Measurements from ENCODE around the gene TRAF7. TPM values are rescaled to one million over a fixed set of nuclear protein-coding genes. Genes with fewer than 3 reads are reported as not detected.

TRAF7 gene
- polyA plus RNA-seq, 3 donors from 2014 or later, result 5.2 to 6.9 (median 5.6) TPM

DNA sequence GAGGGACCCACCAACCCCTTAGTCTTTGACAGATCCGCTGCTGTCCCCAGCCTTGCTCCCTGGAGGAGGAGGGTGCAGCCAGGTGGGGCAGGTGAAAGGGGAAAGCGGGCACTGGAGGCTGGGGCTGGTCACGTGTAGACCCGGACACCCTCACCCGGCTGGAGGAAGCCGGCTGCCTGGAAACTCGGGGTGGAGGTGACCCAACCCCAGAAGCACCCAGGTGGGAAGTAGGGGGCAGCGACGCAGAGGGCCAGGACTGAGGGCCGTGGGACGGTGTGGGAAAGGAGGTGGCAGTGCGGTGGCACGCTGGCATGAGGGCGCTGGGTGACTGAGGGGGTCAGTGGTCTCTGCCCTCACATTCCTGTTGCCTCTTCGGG, 2.7 kb downstream of the TRAF7 start:
- no peaks in the 10 kb centered on the region for H3K36me3 Mint-ChIP-seq
- H3K27me3 Mint-ChIP-seq (ENCODE audit: low read depth in 3 of 3), result peaks cover 7 to 12% (median 9%) of the 10 kb centered on the region in 3 donors
- H3K9me3 Mint-ChIP-seq, result no peaks in the 10 kb centered on the region
- DNase-seq, result no peak
- H3K4me1 Mint-ChIP-seq, result peaks cover 43 to 46% of the 10 kb centered on the region in 2 donors
- H3K27ac Mint-ChIP-seq, result no peak overlapping the region
- H3K4me3 Mint-ChIP-seq, result peak overlapping the region in 1 of 5 donors; percentile 95

DNA sequence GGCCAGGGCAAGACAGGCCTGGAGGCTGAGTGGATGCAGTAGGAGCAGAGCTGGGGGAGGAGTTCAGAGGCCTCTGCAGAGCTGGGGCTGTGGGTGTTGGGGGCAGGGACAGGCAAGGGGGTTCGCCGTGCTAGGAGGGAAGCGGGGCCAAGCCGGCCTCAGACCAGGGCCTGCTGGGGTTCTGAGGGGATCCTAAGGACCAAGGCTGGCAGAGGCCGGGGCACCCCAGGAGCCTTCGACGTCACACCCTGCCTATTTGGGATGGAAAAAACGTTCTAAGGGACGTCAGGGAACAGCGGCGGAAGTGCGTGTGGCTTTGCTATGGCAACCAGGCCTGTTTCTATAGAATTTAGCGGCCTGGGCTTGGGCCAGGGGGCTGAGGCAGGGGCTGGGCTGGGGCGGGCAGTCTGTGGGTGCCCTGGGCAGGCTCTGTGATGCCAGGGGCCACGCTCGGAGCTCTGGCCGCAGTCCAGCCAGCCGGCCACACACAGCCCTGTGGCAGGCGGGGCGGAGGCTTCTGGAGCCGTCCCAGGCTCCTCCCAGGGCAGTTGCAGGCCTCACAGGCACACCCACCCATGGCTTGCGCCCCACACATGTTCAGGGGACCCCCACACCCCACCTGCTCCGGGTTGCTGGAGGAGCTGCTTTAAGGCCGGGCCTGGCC, 3.7 kb downstream of the TRAF7 start:
- DNase-seq, result no peak
- Mint-ChIP-seq H3K27me3 (ENCODE audit: low read depth in 3 of 3) (peaks cover 7 to 12% (median 9%) of the 10 kb centered on the region in 3 donors), H3K27ac (no peak overlapping the region), H3K4me3 (no peak overlapping the region), H3K36me3 (no peaks in the 10 kb centered on the region), H3K9me3 (no peaks in the 10 kb centered on the region), H3K4me1 (peaks cover 32 to 36% of the 10 kb centered on the region in 2 donors)

DNA sequence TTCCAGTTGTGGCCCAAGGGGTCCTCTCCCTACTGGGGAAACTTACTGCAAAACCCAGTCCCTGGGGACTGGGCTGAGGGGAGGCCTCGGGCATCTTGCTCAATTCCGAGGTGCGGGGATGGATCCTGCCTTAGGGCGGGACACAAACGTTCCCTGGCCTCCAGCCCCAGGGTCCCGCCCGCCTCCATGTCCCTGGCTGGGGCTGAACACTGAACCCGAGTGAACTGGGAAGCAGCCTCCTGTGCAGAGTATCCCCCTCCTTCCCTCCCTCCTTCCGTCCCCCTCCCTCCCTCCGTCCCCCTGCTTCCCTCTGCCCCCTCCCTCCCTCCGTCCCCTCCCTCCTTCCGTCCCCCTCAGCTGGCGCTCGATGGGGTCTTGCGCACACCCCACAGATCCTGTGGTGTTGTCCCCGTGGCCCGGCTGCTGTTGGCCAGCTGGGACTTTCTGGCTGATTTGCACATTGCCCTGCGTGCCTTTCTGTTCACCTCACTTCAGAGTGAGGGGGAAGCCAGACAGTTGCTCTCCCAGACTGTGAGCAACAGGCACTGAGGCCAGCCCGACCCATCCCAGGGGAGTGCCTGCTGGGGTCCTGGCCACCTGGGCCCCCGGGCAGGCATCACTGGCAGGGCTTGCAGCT, 5.5 kb downstream of the TRAF7 start:
- no peak for DNase-seq
- H3K27me3 Mint-ChIP-seq (ENCODE audit: low read depth in 3 of 3), result peaks cover 0 to 4% (median 1%) of the 10 kb centered on the region in 3 donors
- no peaks in the 10 kb centered on the region for H3K9me3 Mint-ChIP-seq
- H3K4me3 Mint-ChIP-seq, result no peak overlapping the region
- H3K36me3 Mint-ChIP-seq, result no peaks in the 10 kb centered on the region
- H3K27ac Mint-ChIP-seq, result no peak overlapping the region
- H3K4me1 Mint-ChIP-seq, result peaks cover 19 to 22% of the 10 kb centered on the region in 2 donors

DNA sequence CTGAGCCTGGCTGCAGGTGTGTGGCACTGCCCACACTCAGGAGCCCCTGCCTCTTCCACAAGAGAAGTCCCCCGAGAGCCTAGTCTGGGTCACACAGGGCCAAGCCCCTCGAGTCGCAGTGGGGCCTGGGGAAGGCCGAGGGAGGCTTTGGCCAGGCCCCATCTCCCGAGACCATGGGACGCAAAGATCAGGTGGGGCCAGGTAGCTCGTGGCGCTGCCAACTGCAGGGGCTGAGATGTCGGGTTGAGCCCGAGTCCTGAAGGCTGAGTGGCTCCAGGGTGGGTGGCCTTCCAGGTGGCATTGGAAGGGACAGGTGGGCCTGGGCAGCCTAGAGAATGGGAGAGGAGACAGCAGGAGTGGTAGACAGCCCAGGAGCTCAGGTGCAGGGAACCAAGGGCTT, 6.3 kb downstream of the TRAF7 start:
- no peaks in the 10 kb centered on the region for H3K36me3 Mint-ChIP-seq
- DNase-seq, result no peak
- H3K27ac Mint-ChIP-seq, result peak overlapping the region in 1 of 6 donors; percentile 64
- no peak overlapping the region for H3K4me3 Mint-ChIP-seq
- H3K27me3 Mint-ChIP-seq (ENCODE audit: low read depth in 3 of 3), result peaks cover 0 to 1% (median 1%) of the 10 kb centered on the region in 3 donors
- H3K9me3 Mint-ChIP-seq, result no peaks in the 10 kb centered on the region
- peaks cover 10 to 13% of the 10 kb centered on the region in 2 donors for H3K4me1 Mint-ChIP-seq

DNA sequence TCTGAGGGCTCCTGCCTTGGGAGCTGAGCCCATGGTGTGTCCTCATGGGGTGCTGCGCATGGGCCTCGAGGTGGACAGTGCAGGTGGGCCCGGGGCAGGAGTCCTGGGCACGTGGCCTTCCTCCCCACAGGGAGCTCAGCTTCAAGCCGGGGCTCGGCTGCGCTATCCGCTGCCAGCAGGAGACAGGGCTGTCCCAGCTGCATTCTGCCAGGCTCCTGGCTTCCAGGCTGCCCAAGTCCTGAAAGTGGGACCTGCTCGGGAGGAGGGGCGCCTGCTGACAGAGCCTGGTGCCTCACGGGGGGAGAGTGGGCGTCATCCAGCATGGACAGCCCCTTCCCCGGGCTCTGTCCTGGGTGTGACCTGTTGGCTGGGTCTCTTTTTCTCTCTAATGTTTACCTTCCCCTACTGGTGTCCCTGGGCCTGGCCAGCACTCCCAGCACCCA, 7.1 kb downstream of the TRAF7 start:
- Mint-ChIP-seq H3K4me1 (peaks cover 4 to 6% of the 10 kb centered on the region in 2 donors), H3K4me3 (no peak overlapping the region), H3K36me3 (no peaks in the 10 kb centered on the region), H3K27ac (no peak overlapping the region), H3K9me3 (no peaks in the 10 kb centered on the region), H3K27me3 (ENCODE audit: low read depth in 3 of 3) (peaks cover 0 to 1% (median 1%) of the 10 kb centered on the region in 3 donors)
- DNase-seq, result no peak

DNA sequence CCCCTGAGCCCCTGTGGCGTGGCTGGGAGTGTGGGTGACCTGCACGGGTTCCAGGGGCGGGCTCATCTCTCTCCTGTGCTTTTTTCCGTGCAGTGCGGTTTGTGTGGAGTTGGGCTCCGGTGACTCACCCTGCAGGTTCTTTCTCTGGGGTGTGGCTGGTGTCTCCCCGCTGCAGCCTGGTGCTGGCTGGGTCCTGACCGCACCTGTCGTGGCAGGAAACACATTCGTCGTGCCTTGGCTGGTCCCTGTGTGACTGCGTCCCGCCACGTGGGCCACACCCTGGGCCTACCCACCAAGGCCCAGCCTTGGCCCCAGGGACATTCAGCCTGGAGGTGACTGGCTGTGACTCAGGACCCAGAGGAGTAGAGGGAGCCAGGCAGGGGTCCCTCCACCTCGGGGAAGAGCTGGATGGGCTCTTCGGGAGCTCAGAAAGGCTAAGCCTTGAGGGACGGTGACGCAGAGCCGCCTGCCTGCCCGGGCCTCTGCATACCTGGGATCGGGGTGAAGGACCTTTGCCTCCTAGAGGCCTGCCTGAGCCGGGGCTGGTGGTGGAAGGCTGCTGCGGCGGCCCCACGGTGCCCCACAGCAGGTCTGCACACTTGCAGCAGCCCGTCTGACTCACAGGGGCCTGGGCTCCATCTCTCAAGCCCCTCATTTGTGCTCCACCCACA, 7.8 kb downstream of the TRAF7 start:
- Mint-ChIP-seq H3K27me3 (ENCODE audit: low read depth in 3 of 3) (peaks cover 0 to 1% (median 1%) of the 10 kb centered on the region in 3 donors), H3K4me3 (no peak overlapping the region), H3K36me3 (no peaks in the 10 kb centered on the region), H3K4me1 (peaks cover 4 to 6% of the 10 kb centered on the region in 2 donors), H3K9me3 (no peaks in the 10 kb centered on the region), H3K27ac (peak overlapping the region in 2 of 6 donors; percentile 17 to 29)
- DNase-seq, result no peak

DNA sequence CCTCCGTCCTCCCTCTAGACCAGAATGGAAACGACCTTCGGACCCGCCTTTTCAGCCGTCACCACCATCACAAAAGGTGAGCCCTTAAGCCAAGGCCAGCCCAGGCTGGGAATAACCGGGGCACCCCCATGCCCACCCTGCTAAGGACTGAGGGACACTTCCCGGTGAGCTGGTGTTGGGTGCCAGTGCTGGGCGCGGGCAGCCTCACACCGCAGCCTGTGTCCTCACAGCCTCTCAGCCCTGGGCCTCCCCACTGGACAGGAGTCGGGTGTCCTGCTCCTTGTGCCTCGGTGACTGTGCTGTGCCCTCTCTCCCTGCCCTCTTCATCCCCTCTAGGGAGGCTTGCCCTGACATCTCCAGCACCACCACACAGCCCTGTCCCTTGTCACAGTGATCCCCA, 10.3 kb downstream of the TRAF7 start:
- H3K36me3 Mint-ChIP-seq, result no peaks in the 10 kb centered on the region
- H3K27me3 Mint-ChIP-seq (ENCODE audit: low read depth in 3 of 3), result peaks cover 0 to 1% (median 0%) of the 10 kb centered on the region in 3 donors
- H3K4me3 Mint-ChIP-seq, result no peak overlapping the region
- peak overlapping the region in 2 of 6 donors; percentile 14 to 55 for H3K27ac Mint-ChIP-seq
- DNase-seq, result no peak
- H3K4me1 Mint-ChIP-seq, result no peaks in the 10 kb centered on the region
- H3K9me3 Mint-ChIP-seq, result no peaks in the 10 kb centered on the region

DNA sequence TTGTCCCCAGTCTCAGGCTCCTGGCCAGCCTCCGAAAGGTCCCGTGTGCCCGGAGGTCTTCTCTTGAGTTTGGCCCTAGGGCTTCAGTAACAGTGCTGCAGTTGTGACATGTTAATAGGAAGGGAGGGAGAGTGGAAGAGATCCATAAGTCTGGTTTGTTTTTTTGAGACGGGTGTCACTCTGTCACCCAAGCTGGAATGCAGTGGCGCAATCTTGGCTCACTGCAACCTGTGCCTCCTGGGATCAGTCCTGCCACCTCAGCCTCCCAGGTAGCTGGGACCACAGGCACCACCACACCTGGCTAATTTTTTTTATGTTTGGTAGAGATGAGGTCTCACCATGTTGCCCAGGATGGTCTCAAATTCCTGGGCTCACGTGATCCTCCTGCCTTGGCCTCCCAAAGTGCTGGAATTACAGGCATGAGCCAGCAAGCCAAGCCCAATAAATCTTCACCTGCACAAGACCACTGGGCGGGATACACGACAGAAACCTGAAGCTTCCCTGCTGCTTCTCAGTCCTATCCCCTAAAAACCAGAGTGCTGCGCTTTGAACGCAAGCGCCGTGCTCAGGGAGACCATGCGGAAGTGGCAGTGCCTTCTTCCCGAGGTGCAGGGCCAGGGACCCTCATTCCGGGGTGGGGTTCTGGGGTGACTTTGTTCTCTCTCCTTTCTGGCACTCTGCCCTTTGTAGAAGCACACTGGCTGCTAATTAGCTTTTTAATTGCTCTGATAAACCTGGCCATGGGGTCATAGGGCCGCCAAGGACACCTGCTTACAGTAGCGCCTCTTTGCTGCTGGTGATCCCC, 10.9 kb downstream of the TRAF7 start:
- peaks cover 0 to 1% (median 0%) of the 10 kb centered on the region in 3 donors for H3K27me3 Mint-ChIP-seq (ENCODE audit: low read depth in 3 of 3)
- no peak overlapping the region for H3K4me3 Mint-ChIP-seq
- H3K27ac Mint-ChIP-seq, result peak overlapping the region in 2 of 6 donors; percentile 17 to 55
- DNase-seq, result no peak
- no peaks in the 10 kb centered on the region for H3K36me3 Mint-ChIP-seq
- H3K9me3 Mint-ChIP-seq, result no peaks in the 10 kb centered on the region
- no peaks in the 10 kb centered on the region for H3K4me1 Mint-ChIP-seq

DNA sequence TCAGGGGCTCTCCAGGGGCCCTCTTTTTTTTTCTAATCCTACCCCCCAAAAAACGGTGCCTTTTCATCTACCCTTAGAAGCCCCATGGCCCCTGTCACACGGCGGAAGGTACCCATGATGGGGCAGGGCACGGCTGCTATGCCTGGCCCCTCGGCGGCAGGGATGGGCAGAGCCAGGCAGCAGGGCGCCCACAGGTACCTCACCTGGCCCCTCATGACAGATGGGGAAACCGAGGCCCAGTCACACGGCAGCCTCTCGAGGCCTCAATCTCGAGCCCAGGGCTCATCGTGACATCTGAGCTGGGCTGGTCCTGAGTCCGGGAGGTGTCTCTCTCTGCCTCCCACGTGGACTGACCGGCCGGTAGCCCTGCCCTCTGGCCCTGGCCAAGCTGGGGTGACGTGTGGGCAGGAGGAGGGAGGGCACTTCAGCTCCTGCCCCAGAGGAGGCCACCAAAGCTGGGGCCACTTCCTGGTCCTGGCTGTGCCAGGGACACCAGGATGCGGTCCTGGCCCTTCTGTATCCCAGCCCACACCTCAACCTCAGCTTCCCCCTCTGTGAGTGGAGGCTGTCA, 11.6 kb downstream of the TRAF7 start:
- H3K27me3 Mint-ChIP-seq (ENCODE audit: low read depth in 3 of 3), result no peaks in the 10 kb centered on the region
- H3K27ac Mint-ChIP-seq, result no peak overlapping the region
- no peak overlapping the region for H3K4me3 Mint-ChIP-seq
- H3K4me1 Mint-ChIP-seq, result no peaks in the 10 kb centered on the region
- no peak for DNase-seq
- H3K36me3 Mint-ChIP-seq, result no peaks in the 10 kb centered on the region
- H3K9me3 Mint-ChIP-seq, result no peaks in the 10 kb centered on the region

DNA sequence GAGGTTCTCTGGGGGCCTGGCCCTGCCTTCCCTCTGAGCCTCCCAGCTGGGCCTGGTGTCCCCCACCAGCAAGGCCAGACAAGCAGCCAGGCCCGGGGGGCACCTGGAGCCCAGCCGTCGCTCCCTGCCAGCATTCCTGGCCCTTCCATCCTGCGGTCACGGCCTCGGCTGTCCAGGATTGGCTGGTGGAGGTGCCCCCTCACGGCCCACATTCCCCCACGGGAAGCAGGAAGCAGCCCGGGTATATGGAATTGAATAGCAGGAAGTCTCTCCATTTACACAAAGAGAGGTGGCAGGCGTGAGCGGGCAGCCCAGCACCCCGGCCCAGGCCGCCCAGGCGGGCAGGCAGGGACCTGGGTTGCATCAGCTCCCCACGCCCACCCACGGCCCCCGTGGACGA, 14.5 kb downstream of the TRAF7 start:
- DNase-seq, result no peak
- Mint-ChIP-seq H3K9me3 (no peaks in the 10 kb centered on the region), H3K27me3 (ENCODE audit: low read depth in 3 of 3) (no peaks in the 10 kb centered on the region), H3K36me3 (no peaks in the 10 kb centered on the region), H3K4me1 (no peaks in the 10 kb centered on the region), H3K4me3 (no peak overlapping the region), H3K27ac (no peak overlapping the region)

DNA sequence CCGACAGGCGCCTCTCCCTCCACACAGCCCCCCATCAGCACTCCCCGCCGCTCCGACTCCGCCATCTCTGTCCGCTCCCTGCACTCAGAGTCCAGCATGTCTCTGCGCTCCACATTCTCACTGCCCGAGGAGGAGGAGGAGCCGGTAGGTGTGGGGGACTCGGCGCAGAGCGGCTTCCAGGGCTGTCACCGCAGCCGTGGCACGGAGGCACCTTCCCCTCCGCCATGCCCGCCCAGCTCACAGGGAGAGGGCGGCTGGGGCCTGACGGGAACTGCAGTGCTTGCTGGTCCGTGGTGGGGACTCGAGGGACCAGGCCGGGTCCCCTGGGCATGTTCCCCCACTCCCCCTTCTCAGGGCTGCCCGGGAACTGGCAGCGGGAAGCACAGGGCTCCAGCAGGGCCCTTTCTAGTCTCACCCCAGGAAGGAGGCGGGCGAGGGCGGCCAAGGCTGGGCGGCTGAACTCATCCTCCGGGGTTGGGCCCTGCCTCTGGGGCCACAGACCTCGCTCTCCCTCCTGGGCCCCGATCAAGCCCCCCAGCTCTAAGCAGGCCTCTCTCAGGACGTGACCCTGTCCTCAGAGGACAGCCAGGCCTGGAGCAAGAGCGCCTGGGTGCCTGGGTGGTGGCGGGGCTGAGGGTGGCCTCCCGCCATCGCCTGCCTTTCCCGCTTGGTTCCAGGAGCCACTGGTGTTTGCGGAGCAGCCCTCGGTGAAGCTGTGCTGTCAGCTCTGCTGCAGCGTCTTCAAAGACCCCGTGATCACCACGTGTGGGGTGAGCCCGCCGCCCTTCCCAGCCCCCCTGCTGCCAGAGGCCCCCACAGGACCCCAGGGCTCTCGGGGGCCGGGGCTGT, 15.2 kb downstream of the TRAF7 start:
- H3K4me3 Mint-ChIP-seq, result no peak overlapping the region
- no peak overlapping the region for H3K27ac Mint-ChIP-seq
- no peaks in the 10 kb centered on the region for H3K27me3 Mint-ChIP-seq (ENCODE audit: low read depth in 3 of 3)
- DNase-seq, result no peak
- no peaks in the 10 kb centered on the region for H3K4me1 Mint-ChIP-seq
- H3K36me3 Mint-ChIP-seq, result no peaks in the 10 kb centered on the region
- H3K9me3 Mint-ChIP-seq, result no peaks in the 10 kb centered on the region

DNA sequence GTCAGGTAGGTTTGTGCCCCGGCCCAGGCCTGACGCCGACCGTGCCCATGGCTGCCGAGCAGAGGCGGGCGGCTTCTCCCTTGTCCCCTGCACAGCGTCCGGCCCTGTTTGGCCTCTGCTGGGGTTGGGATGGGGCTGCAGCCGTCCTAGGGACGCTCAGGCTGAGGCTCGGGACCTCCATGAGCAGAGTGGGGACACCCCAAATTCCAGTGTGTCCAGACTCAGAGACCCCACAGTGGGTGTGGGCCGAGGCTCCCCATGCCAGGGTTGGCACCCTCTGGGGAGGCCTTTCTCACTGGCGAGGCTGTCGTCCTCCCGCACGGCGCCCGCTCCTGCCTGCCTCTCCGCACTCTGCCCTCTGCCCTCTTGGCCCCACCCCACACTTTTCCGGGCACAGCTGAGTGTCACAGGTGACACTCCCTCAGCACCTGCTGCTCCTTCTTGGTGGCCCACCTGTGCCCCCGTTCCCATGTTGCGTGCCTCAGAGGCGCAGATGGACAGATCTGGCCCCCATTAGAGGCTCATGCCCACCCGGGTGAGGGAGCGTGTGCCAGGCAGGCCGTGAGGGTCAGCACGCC, 16.1 kb downstream of the TRAF7 start:
- no peaks in the 10 kb centered on the region for H3K9me3 Mint-ChIP-seq
- no peaks in the 10 kb centered on the region for H3K27me3 Mint-ChIP-seq (ENCODE audit: low read depth in 3 of 3)
- H3K36me3 Mint-ChIP-seq, result no peaks in the 10 kb centered on the region
- H3K4me3 Mint-ChIP-seq, result no peak overlapping the region
- DNase-seq, result no peak
- H3K4me1 Mint-ChIP-seq, result no peaks in the 10 kb centered on the region
- no peak overlapping the region for H3K27ac Mint-ChIP-seq
